ENCODE results near the gene OBI1.
A peak's percentile ranks its signal among the peaks of the same experiment; 100 is the strongest.

OBI1 gene

DNA sequence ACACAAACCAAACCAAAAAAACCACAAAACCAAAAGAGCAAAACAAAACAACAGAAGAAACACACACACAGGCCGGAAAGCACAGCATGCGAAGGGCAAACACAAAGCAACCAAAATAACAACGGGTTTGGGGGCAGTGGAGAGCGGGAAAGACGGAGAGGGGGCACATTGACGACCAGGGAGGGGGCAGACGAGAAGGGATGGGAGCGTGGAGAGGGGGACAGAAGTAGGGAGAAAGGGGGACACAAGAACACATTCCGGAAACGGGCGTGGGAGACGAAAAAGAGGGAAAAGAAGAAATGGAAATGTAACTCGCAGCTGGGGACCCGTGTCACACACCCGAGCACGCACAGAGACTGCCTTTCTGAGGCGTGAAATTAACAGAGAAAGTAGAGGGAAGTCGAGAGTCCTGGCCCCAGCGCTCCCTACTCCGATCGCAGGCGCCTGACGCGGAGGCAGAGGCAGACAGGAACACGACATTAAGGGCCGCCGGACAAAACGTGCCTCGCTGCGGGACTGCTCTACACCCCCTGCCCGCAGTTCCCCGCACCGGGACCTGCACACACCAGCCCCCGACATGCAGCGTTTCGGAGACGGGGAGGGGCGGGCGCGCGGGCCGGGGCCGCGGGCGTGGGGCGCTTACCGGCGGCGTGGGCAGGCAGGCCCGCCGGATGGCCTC is 56.3 kb downstream of the OBI1 start:
- Histone ChIP-seq H3K9me3 (ENCODE audit: control insufficient read depth, insufficient read depth, low read length) (no peaks in the 10 kb centered on the region), H3K4me1 (ENCODE audit: insufficient read depth, low read length) (no peaks in the 10 kb centered on the region; the same call in 1 of the 2 replicates), H3K9ac (ENCODE audit: low read depth, low read length) (peak overlapping the region; percentile 63), H3K36me3 (ENCODE audit: insufficient read depth, low read length) (no peaks in the 10 kb centered on the region)

DNA sequence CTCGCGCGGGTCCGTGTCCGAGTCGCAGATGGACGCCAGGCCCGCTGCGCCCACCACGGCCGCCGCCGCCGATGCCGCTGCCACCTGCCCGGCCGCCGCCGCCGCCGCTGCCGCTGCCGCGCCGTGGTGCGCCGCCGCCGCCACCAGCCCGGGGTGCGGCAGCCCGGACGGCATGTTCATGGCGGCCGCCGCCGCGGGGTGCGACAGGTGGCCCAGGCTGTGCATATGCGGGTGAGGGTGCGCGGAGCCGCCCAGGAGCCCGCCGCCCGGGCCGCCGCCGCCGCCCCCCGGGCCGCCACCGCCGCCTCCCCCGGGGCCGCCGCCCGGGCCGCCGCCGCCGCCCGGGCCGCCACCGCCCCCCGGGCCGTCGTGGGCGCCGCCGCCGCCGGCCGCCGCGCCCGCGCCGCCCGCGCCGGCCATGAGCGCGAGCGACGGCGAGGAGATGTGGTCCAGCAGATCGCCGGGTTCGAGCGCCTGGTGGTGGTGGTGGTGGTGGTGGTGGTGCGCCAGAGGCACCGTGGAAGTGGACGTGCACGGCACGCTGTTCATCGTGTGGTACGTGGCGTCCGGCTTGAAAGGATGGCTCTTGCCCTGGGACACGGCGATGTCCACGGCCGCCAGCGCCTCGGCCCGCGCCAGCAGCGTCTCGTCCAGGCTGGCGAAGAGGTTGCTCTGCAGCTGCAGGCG is 56.9 kb downstream of the OBI1 start:
- Histone ChIP-seq H3K9me3 (ENCODE audit: control insufficient read depth, insufficient read depth, low read length) (no peaks in the 10 kb centered on the region), H3K4me1 (ENCODE audit: insufficient read depth, low read length) (peaks cover under 1% of the 10 kb centered on the region; the same call in 1 of the 2 replicates), H3K36me3 (ENCODE audit: insufficient read depth, low read length) (no peaks in the 10 kb centered on the region), H3K9ac (ENCODE audit: low read depth, low read length) (peak overlapping the region; percentile 63; the same call in 1 of the 2 replicates)

DNA sequence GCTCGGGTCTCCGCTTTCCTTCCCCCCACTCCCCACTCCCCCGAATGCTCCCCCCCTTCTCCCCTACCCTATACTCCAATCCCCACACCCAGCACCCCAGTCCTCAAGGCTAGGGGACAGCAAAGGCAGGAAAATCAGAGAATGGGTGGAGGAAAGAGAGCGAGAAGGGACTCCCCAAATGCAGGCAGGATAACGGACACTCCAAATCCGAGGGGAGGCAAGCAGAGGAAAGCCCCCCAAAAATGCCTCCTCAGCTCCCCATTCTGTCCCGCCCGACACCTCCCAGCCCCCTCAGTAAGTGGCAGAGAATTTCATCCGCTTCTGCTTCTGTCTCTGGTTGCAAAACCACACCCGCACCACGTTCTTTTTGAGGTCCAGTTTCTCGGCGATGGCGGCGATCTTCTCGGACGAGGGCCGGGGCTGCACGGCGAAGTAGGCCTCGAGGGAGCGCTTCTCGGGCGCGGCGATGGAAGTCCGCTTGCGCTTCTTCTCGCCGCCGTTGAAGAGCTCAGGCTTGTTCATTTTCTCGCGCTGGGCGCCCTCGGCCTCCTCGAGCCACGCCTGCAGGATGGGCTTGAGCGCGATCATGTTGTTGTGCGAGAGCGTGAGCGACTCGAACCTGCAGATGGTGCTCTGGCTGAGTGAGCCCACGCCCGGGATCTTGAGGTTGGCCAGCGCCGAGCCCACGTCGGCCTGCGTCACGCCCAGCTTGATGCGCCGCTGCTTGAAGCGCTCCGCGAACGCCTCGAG is 57.7 kb downstream of the OBI1 start:
- H3K4me1 ChIP-seq (ENCODE audit: insufficient read depth, low read length): peaks cover 4% of the 10 kb centered on the region; the same call in 1 of the 2 replicates
- peak overlapping the region; percentile 48; the same call in 1 of the 2 replicates for H3K9ac ChIP-seq (ENCODE audit: low read depth, low read length)
- H3K36me3 ChIP-seq (ENCODE audit: insufficient read depth, low read length): no peaks in the 10 kb centered on the region
- H3K9me3 ChIP-seq (ENCODE audit: control insufficient read depth, insufficient read depth, low read length): no peaks in the 10 kb centered on the region

DNA sequence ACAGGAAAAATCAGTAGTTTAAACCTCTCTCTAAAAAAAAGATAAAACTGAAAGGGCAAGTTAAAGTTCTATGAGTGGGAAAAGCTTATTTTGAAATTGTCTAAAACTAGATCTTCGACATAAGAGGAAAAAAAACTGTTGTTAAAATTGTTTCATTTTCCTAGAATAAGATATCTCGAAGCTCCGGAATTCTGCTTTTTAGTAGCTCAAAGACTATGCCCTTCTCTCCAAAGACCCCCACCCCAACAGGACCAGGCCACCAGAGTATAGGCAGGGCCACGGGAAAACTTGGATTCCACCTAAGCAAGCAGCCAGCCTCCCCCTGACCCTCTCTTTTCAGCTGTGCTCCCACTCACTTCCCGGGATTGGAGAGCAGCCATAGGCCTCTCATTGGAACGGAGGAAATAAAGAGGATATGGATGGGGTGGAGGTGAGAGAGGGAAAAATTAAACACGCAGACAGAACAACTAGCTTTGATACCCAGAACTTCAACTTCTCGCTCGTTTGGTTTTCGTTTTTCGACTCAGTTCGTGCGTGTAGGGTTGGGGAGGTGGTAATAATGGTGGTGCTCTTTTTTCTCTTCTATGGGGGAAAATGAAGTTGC is 58.6 kb downstream of the OBI1 start:
- H3K36me3 ChIP-seq (ENCODE audit: insufficient read depth, low read length): no peaks in the 10 kb centered on the region
- no peak overlapping the region for H3K9ac ChIP-seq (ENCODE audit: low read depth, low read length)
- no peaks in the 10 kb centered on the region for H3K9me3 ChIP-seq (ENCODE audit: control insufficient read depth, insufficient read depth, low read length)
- H3K4me1 ChIP-seq (ENCODE audit: insufficient read depth, low read length): peaks cover 7% of the 10 kb centered on the region

DNA sequence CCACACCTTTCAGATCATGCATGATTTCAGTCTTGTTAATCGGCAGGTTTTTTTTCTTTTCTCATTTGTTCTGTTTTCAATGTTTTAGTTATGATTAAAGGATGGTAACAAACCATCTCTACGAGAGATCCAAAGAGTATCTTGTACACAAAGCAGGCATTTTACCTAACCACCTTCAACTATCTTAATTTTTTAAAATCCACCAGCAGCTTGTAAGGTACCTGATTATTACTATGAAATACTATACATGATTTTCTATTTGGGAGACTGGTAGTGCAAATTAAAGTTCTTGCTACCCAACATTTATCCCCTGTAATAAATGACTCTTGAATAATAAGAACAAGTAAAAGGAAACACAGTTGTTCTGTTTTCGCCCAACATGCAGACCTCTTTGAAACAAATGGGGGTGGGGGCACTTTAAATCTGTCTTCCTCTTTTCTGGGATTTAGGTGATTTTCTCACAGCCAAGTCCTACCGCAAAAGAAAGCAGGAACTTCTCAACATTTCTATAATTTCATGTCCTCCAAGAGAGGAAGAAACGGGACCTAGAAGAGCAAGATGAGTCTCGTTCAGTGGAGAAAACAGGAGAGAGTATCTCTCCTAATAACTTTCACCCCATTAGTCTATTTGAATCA is 59.2 kb downstream of the OBI1 start:
- Histone ChIP-seq H3K4me1 (ENCODE audit: insufficient read depth, low read length) (peaks cover 7% of the 10 kb centered on the region; the same call in 1 of the 2 replicates), H3K36me3 (ENCODE audit: insufficient read depth, low read length) (no peaks in the 10 kb centered on the region)

DNA sequence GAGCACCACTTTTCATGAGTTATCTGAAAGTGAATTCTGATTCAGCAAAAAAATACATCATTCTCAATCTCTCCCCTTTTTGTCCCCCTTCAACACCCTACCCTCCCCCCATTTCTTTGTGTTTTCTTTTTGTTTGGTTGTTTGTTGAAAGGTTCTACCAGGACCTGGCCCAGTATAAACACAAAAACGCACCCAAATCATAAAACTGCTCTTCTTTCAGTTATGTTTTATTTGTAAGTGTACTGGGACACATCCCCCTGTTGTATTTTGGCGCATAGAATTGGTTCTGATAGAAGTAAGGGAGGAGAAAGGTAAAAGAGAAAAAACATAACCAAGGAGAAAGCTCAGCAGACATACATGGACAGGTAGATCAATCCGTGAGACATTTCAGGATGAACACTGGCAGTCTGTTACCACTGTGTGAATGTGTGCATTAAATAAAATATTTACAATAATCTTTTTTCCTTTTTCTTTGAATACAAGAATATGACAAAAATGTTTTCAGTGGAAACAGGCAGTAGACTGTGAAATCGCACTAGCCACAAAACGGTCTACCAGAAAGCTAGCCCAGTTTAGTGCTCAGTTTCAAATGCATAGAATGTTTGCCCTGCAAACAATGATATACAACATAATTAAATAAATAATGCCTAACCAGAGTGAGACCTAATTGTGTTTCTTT is 59.9 kb downstream of the OBI1 start:
- peaks cover 7% of the 10 kb centered on the region; the same call in 1 of the 2 replicates for H3K4me1 ChIP-seq (ENCODE audit: insufficient read depth, low read length)
- no peak overlapping the region for H3K9ac ChIP-seq (ENCODE audit: low read depth, low read length)
- H3K36me3 ChIP-seq (ENCODE audit: insufficient read depth, low read length): no peaks in the 10 kb centered on the region
- H3K9me3 ChIP-seq (ENCODE audit: control insufficient read depth, insufficient read depth, low read length): no peaks in the 10 kb centered on the region

More for the DNA sequence above, 59.2 kb downstream of the OBI1 start:
- Histone ChIP-seq H3K9me3 (ENCODE audit: control insufficient read depth, insufficient read depth, low read length) (no peaks in the 10 kb centered on the region), H3K9ac (ENCODE audit: low read depth, low read length) (no peak overlapping the region)

DNA sequence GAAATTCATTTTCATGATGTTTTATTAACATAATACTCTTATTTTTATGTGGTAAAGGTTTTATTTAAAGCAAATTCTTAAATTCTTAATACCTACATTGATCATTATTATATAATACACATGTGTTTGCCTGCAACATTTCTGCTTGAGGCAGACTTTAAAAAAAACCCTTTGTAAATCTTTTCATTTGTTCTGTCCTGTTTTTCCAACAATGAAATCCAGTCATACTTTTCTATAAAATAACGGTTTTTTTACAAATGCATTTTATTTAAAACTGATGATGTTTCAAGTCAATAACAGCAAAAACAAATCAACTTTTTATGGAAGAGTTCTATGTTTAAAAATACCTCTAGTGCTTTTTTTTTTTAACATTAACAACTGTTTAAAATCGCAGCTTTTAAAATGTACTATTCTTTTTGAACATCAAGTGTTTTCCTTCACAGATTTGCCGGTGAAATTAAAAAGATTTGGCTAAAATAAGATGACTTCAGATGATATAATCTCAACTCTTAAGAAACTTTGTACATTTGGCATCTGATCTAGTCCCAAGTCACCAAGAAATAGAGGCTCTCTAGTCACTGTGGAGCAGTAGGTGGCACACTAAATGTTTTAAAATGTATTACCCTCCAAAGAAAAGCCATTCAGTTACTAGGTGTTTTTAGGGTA is 60.7 kb downstream of the OBI1 start:
- H3K9ac ChIP-seq (ENCODE audit: low read depth, low read length): no peak overlapping the region
- no peaks in the 10 kb centered on the region for H3K9me3 ChIP-seq (ENCODE audit: control insufficient read depth, insufficient read depth, low read length)
- no peaks in the 10 kb centered on the region for H3K36me3 ChIP-seq (ENCODE audit: insufficient read depth, low read length)
- peaks cover 7% of the 10 kb centered on the region; the same call in 1 of the 2 replicates for H3K4me1 ChIP-seq (ENCODE audit: insufficient read depth, low read length)

DNA sequence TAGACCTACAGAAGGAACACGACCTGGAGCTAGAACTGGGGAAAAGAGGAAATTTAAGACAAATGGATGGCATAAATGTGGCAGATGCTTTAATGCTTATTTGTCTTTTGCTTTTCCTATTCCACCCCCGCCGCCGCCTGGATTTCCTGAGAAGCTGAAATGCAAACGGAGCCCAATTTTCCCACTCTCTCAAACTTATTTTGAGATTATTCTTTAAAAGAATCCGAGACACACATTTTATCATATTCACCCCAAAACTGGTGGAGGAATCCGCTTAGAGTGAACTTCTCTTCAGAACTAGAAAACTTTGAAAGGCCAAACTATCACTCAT is 61.4 kb downstream of the OBI1 start:
- peaks cover 7% of the 10 kb centered on the region; the same call in 1 of the 2 replicates for H3K4me1 ChIP-seq (ENCODE audit: insufficient read depth, low read length)
- H3K9me3 ChIP-seq (ENCODE audit: control insufficient read depth, insufficient read depth, low read length): no peaks in the 10 kb centered on the region
- H3K36me3 ChIP-seq (ENCODE audit: insufficient read depth, low read length): no peaks in the 10 kb centered on the region
- no peak overlapping the region for H3K9ac ChIP-seq (ENCODE audit: low read depth, low read length)

DNA sequence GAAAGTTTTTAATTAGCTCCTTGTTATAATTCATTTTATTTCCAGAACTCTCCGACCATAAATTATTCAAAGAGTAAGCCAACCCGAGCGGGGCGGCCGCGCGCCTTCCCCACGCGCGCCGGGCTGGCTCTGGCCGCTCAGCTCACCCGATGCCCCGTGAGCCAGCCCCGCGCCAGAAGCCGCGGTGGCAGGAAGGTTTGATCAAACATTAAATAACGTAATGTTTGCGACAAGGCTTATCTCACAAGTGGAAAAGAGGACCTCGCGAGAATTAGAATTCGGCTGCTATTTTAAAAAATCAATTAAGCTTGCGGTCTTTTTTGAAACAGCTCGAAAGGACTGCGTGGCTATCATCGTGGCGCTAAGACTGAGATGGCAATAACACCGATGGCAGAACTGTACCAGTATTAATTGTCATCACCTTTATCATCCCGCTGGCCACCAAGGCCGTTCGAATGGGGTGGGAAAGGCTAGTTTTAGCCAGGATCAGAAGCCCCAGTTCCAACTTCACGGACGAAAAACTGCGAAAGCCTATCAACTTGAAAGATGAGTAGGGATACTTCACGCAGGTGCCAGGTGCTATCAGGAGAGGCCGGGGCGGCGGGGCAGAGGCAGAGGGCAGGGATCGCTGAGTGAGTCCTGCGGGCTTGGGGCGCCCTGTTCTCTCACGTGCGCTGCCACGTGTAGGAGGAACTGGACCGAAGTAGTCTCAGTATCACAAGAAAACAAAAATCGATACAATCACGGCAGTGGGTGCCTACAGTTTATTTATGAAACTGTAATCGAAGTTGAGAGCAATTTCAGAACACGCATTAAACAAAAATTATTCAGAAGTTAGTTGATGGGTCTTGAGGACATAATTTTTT is 62.0 kb downstream of the OBI1 start:
- Histone ChIP-seq H3K9me3 (ENCODE audit: control insufficient read depth, insufficient read depth, low read length) (no peaks in the 10 kb centered on the region), H3K36me3 (ENCODE audit: insufficient read depth, low read length) (no peaks in the 10 kb centered on the region), H3K9ac (ENCODE audit: low read depth, low read length) (peak overlapping the region; percentile 63; the same call in 1 of the 2 replicates), H3K4me1 (ENCODE audit: insufficient read depth, low read length) (peaks cover 7% of the 10 kb centered on the region; the same call in 1 of the 2 replicates)

DNA sequence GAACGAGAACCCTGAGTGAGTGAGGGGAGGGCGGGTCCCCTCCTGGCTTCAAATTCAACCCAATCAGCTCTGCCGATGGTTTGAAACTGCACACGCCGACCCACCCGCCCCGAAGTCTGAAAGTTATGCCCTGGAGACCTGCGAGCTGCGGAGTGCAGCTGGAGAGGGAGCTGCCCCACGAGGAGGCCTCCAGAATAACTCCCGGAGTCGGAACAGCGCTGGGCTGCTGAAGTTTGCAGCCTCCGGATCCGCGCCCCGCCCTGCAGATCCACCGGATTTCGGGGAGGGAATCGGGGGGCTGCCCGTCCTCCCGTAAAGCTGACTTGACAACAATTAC is 62.6 kb downstream of the OBI1 start:
- no peaks in the 10 kb centered on the region for H3K9me3 ChIP-seq (ENCODE audit: control insufficient read depth, insufficient read depth, low read length)
- no peaks in the 10 kb centered on the region for H3K36me3 ChIP-seq (ENCODE audit: insufficient read depth, low read length)
- peak overlapping the region; percentile 63; the same call in 1 of the 2 replicates for H3K9ac ChIP-seq (ENCODE audit: low read depth, low read length)
- H3K4me1 ChIP-seq (ENCODE audit: insufficient read depth, low read length): peaks cover 7% of the 10 kb centered on the region; the same call in 1 of the 2 replicates

DNA sequence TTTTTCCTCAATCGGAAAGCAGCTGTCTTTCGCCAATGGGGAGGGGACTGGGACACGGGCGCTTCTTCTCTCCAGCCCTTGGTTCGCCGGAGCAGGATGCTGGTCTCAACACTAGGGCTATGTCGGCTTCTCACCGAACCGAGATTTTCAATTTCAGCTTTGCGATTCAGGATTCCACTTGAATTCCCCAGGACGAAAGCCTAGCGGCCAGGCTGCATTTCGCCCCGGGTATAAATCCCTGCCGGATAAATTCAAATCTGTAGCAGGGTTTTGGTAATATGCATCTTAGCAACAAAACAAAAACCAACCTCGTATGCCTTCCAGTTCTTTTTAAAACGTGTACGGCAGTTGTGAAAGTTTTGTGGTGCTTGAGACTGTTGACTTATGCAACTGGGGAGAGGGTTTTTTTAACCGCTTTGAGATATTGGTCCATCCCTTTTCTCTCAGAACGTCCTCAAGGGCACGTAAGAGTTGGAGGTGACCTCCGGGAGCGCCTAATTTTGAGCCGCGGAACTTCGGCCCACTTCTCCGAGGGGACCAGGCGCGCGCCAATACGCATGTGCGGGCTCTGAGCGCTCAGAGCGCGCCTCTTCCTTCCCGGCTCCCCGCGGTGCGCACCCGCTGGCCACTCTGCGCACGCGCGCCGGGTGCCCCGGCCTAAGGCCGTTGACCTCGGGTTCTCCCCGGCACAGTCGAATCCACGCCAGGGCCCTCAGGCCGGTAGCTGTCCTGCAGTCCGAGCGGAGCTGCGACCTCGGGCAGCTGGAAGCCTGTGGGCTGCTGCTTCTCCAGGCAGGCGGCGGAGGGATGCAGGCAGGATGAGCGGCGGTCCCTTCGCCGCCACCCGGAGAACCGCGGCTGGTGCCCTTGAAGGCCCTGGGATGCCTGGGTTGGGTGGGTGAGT is 63.2 kb downstream of the OBI1 start:
- H3K9me3 ChIP-seq (ENCODE audit: control insufficient read depth, insufficient read depth, low read length): no peaks in the 10 kb centered on the region
- H3K9ac ChIP-seq (ENCODE audit: low read depth, low read length): peak overlapping the region; percentile 63; the same call in 1 of the 2 replicates
- H3K36me3 ChIP-seq (ENCODE audit: insufficient read depth, low read length): no peaks in the 10 kb centered on the region
- peaks cover 7% of the 10 kb centered on the region; the same call in 1 of the 2 replicates for H3K4me1 ChIP-seq (ENCODE audit: insufficient read depth, low read length)
